GM12864 (cell line): Measurements from ENCODE around the gene RER1.

Experiments used
- DNase-seq: peaks from one replicate; pipeline ENCODE4 v3.0.0-alpha.2; 2011; ENCODE audit warnings: low read depth
- H3K4me3 ChIP-seq: 2 replicates; pipeline ENCODE4 v1.5.1; 2011; ENCODE audit warnings: mild to moderate bottlenecking, low read depth, low read length, control low read depth
- CTCF ChIP-seq: IDR thresholded peaks from 2 replicates; pipeline ENCODE4 v1.5.1; 2011; ENCODE audit warnings: low read depth, mild to moderate bottlenecking, moderate library complexity, low read length, control low read depth, inconsistent platforms; ENCODE audit errors: missing control alignments

RER1 gene

GRCh38 chr1:2354511-2355372 lies 36.9 kb upstream of the RER1 start:
- no peak for DNase-seq
- TF ChIP-seq CTCF, result no peak

GRCh38 chr1:2355373-2356261 lies 36.0 kb upstream of the RER1 start:
- no peak for TF ChIP-seq CTCF
- DNase-seq, result no peak
- no peak overlapping the region for H3K4me3 ChIP-seq

More at GRCh38 chr1:2354511-2355372, 36.9 kb upstream of the RER1 start:
- no peak overlapping the region for H3K4me3 ChIP-seq

GRCh38 chr1:2356401-2356800 lies 35.2 kb upstream of the RER1 start:
- no peak for TF ChIP-seq CTCF
- no peak for DNase-seq
- no peak overlapping the region for H3K4me3 ChIP-seq

GRCh38 chr1:2356911-2357845 lies 34.5 kb upstream of the RER1 start:
- TF ChIP-seq CTCF, result no peak
- no peak for DNase-seq
- no peak overlapping the region for H3K4me3 ChIP-seq

- no peak overlapping the region for H3K4me3 ChIP-seq
- no peak for DNase-seq
- TF ChIP-seq CTCF, result no peak
Measured at GRCh38 chr1:2358072-2358471, 33.6 kb upstream of the RER1 start.
